HG02588 (cell line): ENCODE measurements around the gene PRADC1.

Experiments
- ATAC-seq: cut with Tn5 transposase; IDR thresholded peaks from one replicate; pipeline ENCODE4 v1.9.1; 2021; ENCODE audit warnings: mild to moderate bottlenecking, moderate library complexity; ENCODE audit not compliant: unreplicated experiment

Gene PRADC1

GRCh38 chr2:73238149-73238548, 5.1 kb upstream of the PRADC1 start:
- no peak for ATAC-seq

- no peak for ATAC-seq
These were observed 4.1 kb upstream of the PRADC1 start for GRCh38 chr2:73237168-73237567.

GRCh38 chr2:73235315-73236028, 2.4 kb upstream of the PRADC1 start:
- no peak for ATAC-seq

GRCh38 chr2:73233932-73234832, 1.1 kb upstream of the PRADC1 start, which contains the start of gene CCT7:
TSS of gene CCT7 (plus strand) at chr2:73234308. CDS start at chr2:73234379, 71 bp downstream.
- ATAC-seq = peak; percentile 53

- ATAC-seq = peak; percentile 3
These were observed 461 bp downstream of the PRADC1 start for GRCh38 chr2:73232403-73233153.

GRCh38 chr2:73228631-73229030, 4.4 kb downstream of the PRADC1 start:
- ATAC-seq = no peak

GRCh38 chr2:73227086-73227485, 6.0 kb downstream of the PRADC1 start:
- no peak for ATAC-seq

GRCh38 chr2:73225513-73226360, 7.3 kb downstream of the PRADC1 start:
- ATAC-seq = no peak

GRCh38 chr2:73223821-73224220, 9.2 kb downstream of the PRADC1 start:
- ATAC-seq = no peak

- ATAC-seq = no peak
These were observed 14.7 kb downstream of the PRADC1 start for GRCh38 chr2:73218298-73218697.

GRCh38 chr2:73217826-73218225, 15.2 kb downstream of the PRADC1 start:
- no peak for ATAC-seq

GRCh38 chr2:73217160-73217559, 15.9 kb downstream of the PRADC1 start:
- no peak for ATAC-seq

GRCh38 chr2:73215254-73215653, 17.8 kb downstream of the PRADC1 start:
- ATAC-seq = no peak

- ATAC-seq = peak; percentile 92
These were observed 18.7 kb downstream of the PRADC1 start, which contains the start of gene SMYD5 for GRCh38 chr2:73214120-73215035. TSS of gene SMYD5 (plus strand) at chr2:73214245. CDS start at chr2:73214267, 22 bp downstream.

GRCh38 chr2:73212448-73213176, 20.4 kb downstream of the PRADC1 start:
- ATAC-seq = peak; percentile 57

GRCh38 chr2:73212098-73212447, 21.0 kb downstream of the PRADC1 start:
- no peak for ATAC-seq

GRCh38 chr2:73210696-73211095, 22.3 kb downstream of the PRADC1 start:
- ATAC-seq = no peak

- ATAC-seq = no peak
These were observed 23.0 kb downstream of the PRADC1 start for GRCh38 chr2:73210019-73210418.

- no peak for ATAC-seq
These were observed 24.8 kb downstream of the PRADC1 start for GRCh38 chr2:73208258-73208657.
